HEK293T (cell line): Measurements from ENCODE around the gene MDK.
A peak's percentile ranks its signal among the peaks of the same experiment; 100 is the strongest.

Source experiments
- CTCF ChIA-PET: fragments of 350-600 bp; formaldehyde crosslinking; extraction: SDS; loops from one replicate; lab custom pipeline; 2021; ENCODE audit warnings: antibody characterized with exemption, inconsistent platforms; lab: Yijun Ruan, JAX
- POLR2A ChIA-PET: fragments of 350-600 bp; formaldehyde crosslinking; extraction: SDS; loops from one replicate; lab custom pipeline; 2020; ENCODE audit warnings: antibody characterized with exemption, inconsistent platforms; lab: Yijun Ruan, JAX
- DNase-seq: peaks from one replicate; pipeline ENCODE4 v3.0.0; 2012; ENCODE audit warnings: mixed read lengths; ENCODE audit errors: extremely low spot score
- ARNT ChIP-seq: fragments of 450-650 bp; IDR thresholded peaks from 2 replicates; pipeline ENCODE4 v1.6.1; 2017; ENCODE audit warnings: mild to moderate bottlenecking
- BHLHE40 ChIP-seq: fragments of 450-650 bp; IDR thresholded peaks from 2 replicates; pipeline ENCODE4 v1.6.1; 2016; ENCODE audit warnings: mild to moderate bottlenecking, moderate library complexity, borderline replicate concordance
- CTBP1 ChIP-seq: fragments of 450-650 bp; IDR thresholded peaks from 2 replicates; pipeline ENCODE4 v1.6.1; 2016; ENCODE audit warnings: borderline replicate concordance
- ELF4 ChIP-seq: fragments of 450-650 bp; IDR thresholded peaks from 2 replicates; pipeline ENCODE4 v1.6.1; 2017; ENCODE audit warnings: antibody characterized with exemption
- FOXA1 ChIP-seq: fragments of 450-650 bp; IDR thresholded peaks from 2 replicates; pipeline ENCODE4 v1.6.1; 2016; ENCODE audit warnings: mild to moderate bottlenecking
- FOXK2 ChIP-seq: fragments of 450-650 bp; IDR thresholded peaks from 2 replicates; pipeline ENCODE4 v1.6.1; 2016; ENCODE audit warnings: mild to moderate bottlenecking
- FOXM1 ChIP-seq: fragments of 450-650 bp; IDR thresholded peaks from 2 replicates; pipeline ENCODE4 v1.6.1; 2017; ENCODE audit warnings: mild to moderate bottlenecking, borderline replicate concordance
- HDGF ChIP-seq: fragments of 450-650 bp; IDR thresholded peaks from 2 replicates; pipeline ENCODE4 v1.6.1; 2017; ENCODE audit warnings: antibody characterized with exemption, borderline replicate concordance
- L3MBTL2 ChIP-seq: fragments of 450-650 bp; conservative IDR thresholded peaks from 2 replicates; pipeline ENCODE4 v1.6.1; 2016; ENCODE audit warnings: mild to moderate bottlenecking
- LEF1 ChIP-seq: fragments of 450-650 bp; IDR thresholded peaks from 2 replicates; pipeline ENCODE4 v1.6.1; 2017; ENCODE audit warnings: mild to moderate bottlenecking, borderline replicate concordance
- NFRKB ChIP-seq: fragments of 450-650 bp; IDR thresholded peaks from 2 replicates; pipeline ENCODE4 v1.6.1; 2016; ENCODE audit warnings: mild to moderate bottlenecking, moderate library complexity
- SP1 ChIP-seq: fragments of 450-650 bp; IDR thresholded peaks from 2 replicates; pipeline ENCODE4 v1.6.1; 2017
- SUZ12 ChIP-seq: fragments of 450-650 bp; IDR thresholded peaks from 2 replicates; pipeline ENCODE4 v1.6.1; 2016; ENCODE audit warnings: mild to moderate bottlenecking
- TARDBP ChIP-seq: fragments of 450-650 bp; IDR thresholded peaks from 2 replicates; pipeline ENCODE4 v1.6.1; 2016
- ZNF384 ChIP-seq: fragments of 450-650 bp; IDR thresholded peaks from 2 replicates; pipeline ENCODE4 v1.6.1; 2016
- TF ChIP-seq, protein P1 (sequence below): fragments of 450-650 bp; IDR thresholded peaks from 2 replicates; pipeline ENCODE4 v1.6.1; 2016

Gene MDK, protein sequence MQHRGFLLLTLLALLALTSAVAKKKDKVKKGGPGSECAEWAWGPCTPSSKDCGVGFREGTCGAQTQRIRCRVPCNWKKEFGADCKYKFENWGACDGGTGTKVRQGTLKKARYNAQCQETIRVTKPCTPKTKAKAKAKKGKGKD

DNA sequence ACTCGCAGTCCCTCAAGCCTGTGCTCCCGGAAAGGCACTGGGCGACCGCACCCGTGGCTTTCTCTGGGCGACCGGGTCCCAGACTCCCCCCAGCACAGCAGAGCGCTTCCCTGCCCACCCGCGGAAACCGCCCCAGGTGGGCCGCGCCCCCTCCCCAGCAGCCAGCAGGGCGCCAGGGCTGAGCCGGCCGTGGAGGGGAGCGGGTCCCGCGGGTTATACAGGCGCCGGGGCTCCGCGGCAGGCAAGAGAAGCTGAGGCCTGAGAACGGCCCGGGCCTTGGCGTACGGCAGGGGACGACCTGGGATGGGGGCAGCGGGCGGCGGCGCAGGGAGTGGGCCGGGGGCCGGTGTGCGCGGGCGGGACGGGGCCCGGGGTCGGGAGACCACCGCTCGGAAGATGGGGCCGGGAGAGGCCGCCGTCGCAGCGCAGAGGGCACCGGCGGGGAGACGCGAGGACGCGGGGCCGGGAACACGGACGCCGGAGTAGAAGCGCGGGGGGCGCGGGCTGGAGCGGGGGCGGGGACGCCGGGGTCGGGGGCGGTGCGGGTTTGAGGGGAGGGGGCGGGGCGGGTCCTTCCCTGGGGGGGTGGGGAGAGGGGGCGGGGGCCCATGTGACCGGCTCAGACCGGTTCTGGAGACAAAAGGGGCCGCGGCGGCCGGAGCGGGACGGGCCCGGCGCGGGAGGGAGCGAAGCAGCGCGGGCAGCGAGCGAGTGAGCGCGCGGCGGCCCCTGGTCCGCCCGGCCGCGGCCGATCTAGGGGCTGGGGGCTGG, at the start of gene MDK:
Gene MDK, plus strand, starts transcription at position 622 of the 771 bp plus-strand sequence. CDS start 389 bp downstream, outside the sequence.
- TF ChIP-seq BHLHE40 (no peak), CTBP1 (no peak), LEF1 (no peak), L3MBTL2 (no peak), ELF4 (no peak), FOXA1 (no peak), SP1 (no peak), FOXK2 (no peak), FOXM1 (no peak), NFRKB (no peak), ZNF384 (no peak), ARNT (no peak), HDGF (no peak), TARDBP (no peak), SUZ12 (no peak)
- TF ChIP-seq, protein P1, sequence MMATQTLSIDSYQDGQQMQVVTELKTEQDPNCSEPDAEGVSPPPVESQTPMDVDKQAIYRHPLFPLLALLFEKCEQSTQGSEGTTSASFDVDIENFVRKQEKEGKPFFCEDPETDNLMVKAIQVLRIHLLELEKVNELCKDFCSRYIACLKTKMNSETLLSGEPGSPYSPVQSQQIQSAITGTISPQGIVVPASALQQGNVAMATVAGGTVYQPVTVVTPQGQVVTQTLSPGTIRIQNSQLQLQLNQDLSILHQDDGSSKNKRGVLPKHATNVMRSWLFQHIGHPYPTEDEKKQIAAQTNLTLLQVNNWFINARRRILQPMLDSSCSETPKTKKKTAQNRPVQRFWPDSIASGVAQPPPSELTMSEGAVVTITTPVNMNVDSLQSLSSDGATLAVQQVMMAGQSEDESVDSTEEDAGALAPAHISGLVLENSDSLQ, result no peak
- ChIA-PET CTCF (no interaction called here), POLR2A (interaction anchor here (0.8 kb wide), 1 partner anchor 29 kb away, joined by 3 read pairs; no protein-coding TSS in a partner anchor)
- DNase-seq, result peak; percentile 64

DNA sequence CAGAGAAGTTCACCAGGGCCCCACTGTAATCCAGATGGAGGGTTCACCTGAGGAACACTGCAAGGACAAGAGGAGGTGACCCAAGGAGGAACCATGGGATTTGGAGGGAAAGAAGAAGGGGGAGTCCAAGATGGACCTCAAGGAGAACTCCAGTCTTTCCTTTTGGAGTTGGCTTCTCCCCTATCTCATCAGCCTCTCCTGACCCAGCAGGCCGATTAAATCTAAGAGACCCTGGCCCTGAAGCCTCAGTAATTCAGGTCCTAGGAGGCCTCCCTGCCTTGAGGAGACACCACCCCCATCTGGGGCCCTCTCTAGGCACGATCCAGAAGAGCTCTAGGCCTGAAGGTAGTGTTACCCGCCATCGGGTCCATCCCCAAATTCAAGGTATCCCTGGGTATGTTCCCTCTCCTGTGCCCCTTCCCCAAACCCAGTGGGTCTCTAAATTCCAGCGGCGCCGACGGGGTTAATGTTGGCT, 49.3 kb upstream of the MDK start:
- DNase-seq, result no peak
- TF ChIP-seq FOXK2, result no peak
- TF ChIP-seq FOXM1, result no peak
- no peak for TF ChIP-seq LEF1
- no peak for TF ChIP-seq TARDBP
- no peak for TF ChIP-seq BHLHE40
- no peak for TF ChIP-seq SP1
- TF ChIP-seq NFRKB, result no peak
- TF ChIP-seq, protein P1, result no peak
- TF ChIP-seq ELF4, result no peak
- TF ChIP-seq L3MBTL2, result no peak
- TF ChIP-seq SUZ12, result no peak
- TF ChIP-seq ZNF384, result no peak
- TF ChIP-seq HDGF, result no peak
- TF ChIP-seq ARNT, result no peak
- TF ChIP-seq CTBP1, result no peak
- TF ChIP-seq FOXA1, result no peak
- POLR2A ChIA-PET, result interaction anchor here (1.4 kb wide), 1 partner anchor 36 kb away, joined by 3 read pairs; no protein-coding TSS in a partner anchor
- CTCF ChIA-PET, result no interaction called here

- no peak for DNase-seq
- TF ChIP-seq, protein P1, result peak; percentile 73; the same call in 1 of the 2 replicates
- TF ChIP-seq BHLHE40, result no peak
- POLR2A ChIA-PET, result interaction anchor here (2.0 kb wide), 1 partner anchor 89 kb away, joined by 5 read pairs; no protein-coding TSS in a partner anchor
- CTCF ChIA-PET, result no interaction called here
Observed at GRCh38 chr11:46332568-46333393, 48.7 kb upstream of the MDK start.

DNA sequence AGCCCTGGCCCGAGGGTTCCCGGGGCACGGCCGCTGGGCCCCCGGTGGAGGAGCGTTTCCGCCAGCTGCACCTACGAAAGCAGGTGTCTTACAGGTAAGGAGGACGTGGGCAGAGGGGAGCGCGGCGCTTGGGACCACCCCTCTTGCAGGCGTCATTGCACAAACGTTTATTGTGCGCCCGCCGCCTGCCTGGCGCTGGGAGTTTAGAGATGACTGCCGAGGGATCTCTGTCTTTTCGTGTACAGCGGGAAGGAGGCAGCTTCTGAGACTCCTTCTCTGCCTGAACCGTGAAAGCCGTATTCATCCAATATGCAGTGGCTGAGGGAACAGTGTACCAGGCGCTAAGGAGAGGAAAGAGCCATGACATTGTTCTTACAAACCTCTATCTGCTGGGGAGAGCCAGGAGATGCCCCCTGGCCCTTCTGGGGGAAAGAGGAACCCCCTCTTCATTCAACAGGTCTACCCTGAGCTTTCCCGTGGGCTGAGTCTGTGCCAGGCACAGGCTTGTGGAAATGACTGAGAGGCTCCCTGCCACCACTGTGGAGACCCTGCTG, 48.0 kb upstream of the MDK start:
- no peak for DNase-seq
- TF ChIP-seq, protein P1, result no peak
- TF ChIP-seq ZNF384, result no peak
- no peak for TF ChIP-seq NFRKB
- no peak for TF ChIP-seq BHLHE40
- TF ChIP-seq HDGF, result no peak
- no peak for TF ChIP-seq FOXA1
- no peak for TF ChIP-seq FOXM1
- TF ChIP-seq LEF1, result no peak
- TF ChIP-seq SP1, result no peak
- TF ChIP-seq SUZ12, result no peak
- TF ChIP-seq ELF4, result no peak
- TF ChIP-seq ARNT, result no peak
- no peak for TF ChIP-seq L3MBTL2
- ChIA-PET POLR2A (interaction anchor here (2.0 kb wide), 1 partner anchor 90 kb away, joined by 5 read pairs; no protein-coding TSS in a partner anchor), CTCF (no interaction called here)
